CD14-positive monocyte (primary cell): ENCODE results near the gene SLC35D1. TPM values are rescaled to one million over a fixed set of nuclear protein-coding genes. Genes with fewer than 3 reads are reported as not detected.

Experiments
- DNase-seq, 3 donors: peaks; one replicate each; pipeline ENCODE4 v3.0.0-alpha.2; 2011 to 2022
- H2AFZ ChIP-seq: 2 replicates; pipeline ENCODE4 v1.6.0; 2012; ENCODE audit warnings: mild to moderate bottlenecking, low read depth, low read length, inconsistent platforms; ENCODE audit not compliant: insufficient read depth, poor library complexity, severe bottlenecking
- H3K27ac ChIP-seq, 2 donors: 1 replicate in 1 of 2; 2 replicates in 1 of 2; pipeline ENCODE4 v1.5.1; 2012 to 2013; ENCODE audit warnings: low read length in 2 of 2, control low read depth in 1 of 2, inconsistent platforms in 1 of 2, low read depth in 1 of 2, mild to moderate bottlenecking in 1 of 2
- H3K27me3 ChIP-seq, 2 donors: one replicate each; pipeline versions ENCODE4 v1.6.0 to v1.6.1; 2011 to 2013; ENCODE audit warnings: low read length in 2 of 2; ENCODE audit not compliant: control insufficient read depth in 2 of 2, insufficient read depth in 2 of 2
- H3K36me3 ChIP-seq, 2 donors: replicated peaks in 1 of 2; 1 replicate in 1 of 2; 2 replicates in 1 of 2; pipeline versions ENCODE4 v1.5.1 to v1.6.1; 2012 to 2013; ENCODE audit warnings: low read length in 2 of 2, control low read depth in 1 of 2, inconsistent platforms in 1 of 2, mild to moderate bottlenecking in 1 of 2; ENCODE audit not compliant: insufficient read depth in 2 of 2, control insufficient read depth in 1 of 2
- H3K4me1 ChIP-seq, 2 donors: 1 replicate in 1 of 2; 2 replicates in 1 of 2; pipeline versions ENCODE4 v1.5.1 to v1.6.1; 2012 to 2013; ENCODE audit warnings: low read length in 2 of 2, control low read depth in 1 of 2, inconsistent platforms in 1 of 2, mild to moderate bottlenecking in 1 of 2, moderate library complexity in 1 of 2; ENCODE audit not compliant: insufficient read depth in 2 of 2, control insufficient read depth in 1 of 2
- H3K4me2 ChIP-seq: replicated peaks from 2 replicates; pipeline ENCODE3; 2012; ENCODE audit warnings: low read length, moderate library complexity, mild to moderate bottlenecking; ENCODE audit not compliant: poor library complexity, severe bottlenecking; ENCODE audit errors: extremely low read depth
- H3K4me3 ChIP-seq, 3 experiments: fragments of 200-600 bp in 1 of 3; sonication (generic) in 1 of 3; replicated peaks in 1 of 3; 1 replicate in 2 of 3; 2 replicates in 1 of 3; pipeline ENCODE4 v1.5.1; 2011 to 2013; ENCODE audit warnings: low read length in 3 of 3, mild to moderate bottlenecking in 3 of 3, control low read depth in 2 of 3, low read depth in 2 of 3, inconsistent platforms in 1 of 3, moderate library complexity in 1 of 3
- H3K79me2 ChIP-seq: 2 replicates; pipeline ENCODE4 v1.6.0; 2012; ENCODE audit warnings: mild to moderate bottlenecking, control low read depth, inconsistent platforms, low read length, moderate library complexity; ENCODE audit not compliant: insufficient read depth
- H3K9ac ChIP-seq: 2 replicates; pipeline ENCODE4 v1.6.0; 2017; ENCODE audit warnings: low read length, mild to moderate bottlenecking; ENCODE audit not compliant: insufficient read depth, poor library complexity, severe bottlenecking
- H3K9me3 ChIP-seq, 2 donors: replicated peaks in 1 of 2; 1 replicate in 1 of 2; 2 replicates in 1 of 2; pipeline versions ENCODE4 v1.5.1 to v1.6.1; 2012 to 2013; ENCODE audit warnings: low read length in 2 of 2, control low read depth in 1 of 2; ENCODE audit not compliant: control insufficient read depth in 1 of 2, insufficient read depth in 1 of 2
- H4K20me1 ChIP-seq: 2 replicates; pipeline ENCODE4 v1.6.0; 2012; ENCODE audit warnings: mild to moderate bottlenecking, low read length, control low read depth, moderate library complexity; ENCODE audit not compliant: insufficient read depth
- H3K27ac Mint-ChIP-seq, 7 donors: one replicate each; pipeline ENCODE4 v1.8.0; 2020; ENCODE audit warnings: mild to moderate bottlenecking in 7 of 7, mixed read lengths in 7 of 7, moderate library complexity in 6 of 7, inconsistent platforms in 2 of 7
- H3K27me3 Mint-ChIP-seq, 3 donors: one replicate each; pipeline ENCODE4 v1.8.0; 2021 to 2022; ENCODE audit warnings: low read depth in 3 of 3, mild to moderate bottlenecking in 3 of 3, mixed read lengths in 3 of 3, moderate library complexity in 3 of 3, inconsistent platforms in 1 of 3
- H3K36me3 Mint-ChIP-seq, 2 donors: one replicate each; pipeline ENCODE4 v1.8.0; 2020; ENCODE audit warnings: mixed read lengths in 2 of 2, inconsistent platforms in 1 of 2, mild to moderate bottlenecking in 1 of 2
- H3K4me1 Mint-ChIP-seq: one replicate; pipeline ENCODE4 v1.8.0; 2020; ENCODE audit warnings: mild to moderate bottlenecking, mixed read lengths
- H3K4me3 Mint-ChIP-seq, 2 donors: one replicate each; pipeline ENCODE4 v1.8.0; 2020; ENCODE audit warnings: mild to moderate bottlenecking in 2 of 2, mixed read lengths in 2 of 2, moderate library complexity in 1 of 2
- H3K9me3 Mint-ChIP-seq, 7 donors: one replicate each; pipeline ENCODE4 v1.8.0; 2020 to 2022; ENCODE audit warnings: mixed read lengths in 7 of 7, mild to moderate bottlenecking in 6 of 7, moderate library complexity in 6 of 7, inconsistent platforms in 2 of 7
- WGBS: methylation state at CpG from one replicate; pipeline ENCODE4 v1.1.5; 2013; ENCODE audit warnings: missing lambda C conversion rate; ENCODE audit not compliant: insufficient coverage; 5-methylcytosine and 5-hydroxymethylcytosine counted together
- intact Hi-C, 2 donors: fragments of 100-400 bp; cut with micrococcal nuclease; formaldehyde crosslinking; loops; one replicate each; pipeline versions ENCODE4 v1.15.0 to v1.15.1; 2023
- polyA plus RNA-seq, 3 donors: library from polyadenylated mRNA; depleted of rRNA in 1 of 3; unstranded in 2 of 3; stranded (reverse) in 1 of 3; fragments of 300-500 nt in 2 of 3; fragments of >200 nt in 1 of 3; fragmentation: Illumina TruSeq in 2 of 3; gene quantifications; 1 replicate in 2 of 3; 2 replicates in 1 of 3; pipeline ENCODE4 v1.2.3, GENCODE V29; 2012 to 2021
- TF ChIP-seq, protein P1 (sequence below): fragments of 200-600 bp; IDR thresholded peaks from one replicate; pipeline ENCODE4 v1.8.0; 2022; ENCODE audit warnings: antibody characterized with exemption, mild to moderate bottlenecking

SLC35D1 gene
- polyA plus RNA-seq, 3 donors = 2.2 to 3.3 (median 2.7) TPM

DNA sequence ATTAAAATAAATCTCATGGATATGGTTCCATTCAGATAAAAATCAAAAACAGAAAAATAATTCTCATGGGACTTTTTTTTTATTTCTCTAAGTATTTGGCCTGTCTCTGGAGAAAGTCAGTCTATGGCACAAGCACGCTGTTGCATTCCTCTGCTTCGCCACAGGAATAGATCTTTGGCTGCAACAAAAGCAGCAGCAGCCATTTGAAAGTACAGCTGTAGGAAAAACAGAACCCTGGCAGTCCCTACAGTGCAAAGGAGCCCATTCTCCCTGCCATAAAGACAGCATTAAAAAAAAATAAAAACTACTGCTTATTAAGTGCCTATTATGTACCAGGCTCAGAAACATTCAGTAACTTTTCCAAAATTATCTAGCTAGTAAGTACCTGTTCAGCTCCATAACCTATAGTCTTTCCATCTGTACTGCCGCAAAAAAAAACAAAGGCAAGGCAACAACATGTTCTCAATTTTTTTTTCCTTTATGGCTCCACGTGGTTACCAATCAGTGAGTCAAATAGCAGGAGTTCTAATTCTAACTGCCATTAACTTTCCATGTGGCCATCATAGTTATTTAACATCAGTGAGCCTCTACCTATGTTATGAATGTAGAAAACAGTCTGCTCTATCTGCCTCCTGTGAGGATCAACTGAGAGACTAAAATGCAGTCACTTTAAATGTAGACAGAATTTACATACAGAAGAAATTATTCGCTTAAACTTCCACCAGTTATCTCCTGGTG, 22.7 kb downstream of the SLC35D1 start:
- no peak overlapping the region for H3K27ac Mint-ChIP-seq

DNA sequence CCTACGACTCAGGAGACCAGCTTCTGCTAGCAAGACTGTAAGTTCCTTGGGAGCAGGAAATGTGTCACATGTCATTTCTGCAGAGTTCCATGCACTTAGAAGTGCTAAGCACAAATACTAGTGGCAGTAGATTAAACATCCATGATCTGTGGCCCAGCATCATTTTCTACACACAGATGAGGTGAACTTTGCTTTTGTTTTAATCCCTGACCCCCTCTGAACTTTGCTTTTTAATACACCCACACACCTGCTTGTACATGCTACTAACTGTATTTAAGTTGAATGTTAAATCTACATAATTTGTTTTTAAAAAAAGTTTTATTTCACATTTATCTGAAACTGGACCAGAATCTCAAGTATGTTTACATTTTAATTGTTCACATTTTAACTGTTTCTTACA, 24.5 kb downstream of the SLC35D1 start:
- no peak overlapping the region for H3K4me3 Mint-ChIP-seq
- DNase-seq = no peak
- peaks cover 0 to 5% (median 2%) of the 10 kb centered on the region in 7 donors for H3K9me3 Mint-ChIP-seq
- H3K79me2 ChIP-seq = no peaks in the 10 kb centered on the region
- no peak overlapping the region for H3K9ac ChIP-seq
- H3K4me3 ChIP-seq = no peak overlapping the region
- peaks cover 22 to 36% of the 10 kb centered on the region in 2 donors for H3K36me3 Mint-ChIP-seq
- WGBS = 70% methylated on average over 1 of the region's 1 CpG
- H3K27ac ChIP-seq = no peak overlapping the region
- H3K36me3 ChIP-seq = peaks cover 2 to 20% of the 10 kb centered on the region in 2 donors
- no peak overlapping the region for H2AFZ ChIP-seq
- H3K4me1 ChIP-seq = no peaks in the 10 kb centered on the region
- H3K27me3 ChIP-seq = no peaks in the 10 kb centered on the region
- TF ChIP-seq, protein P1, sequence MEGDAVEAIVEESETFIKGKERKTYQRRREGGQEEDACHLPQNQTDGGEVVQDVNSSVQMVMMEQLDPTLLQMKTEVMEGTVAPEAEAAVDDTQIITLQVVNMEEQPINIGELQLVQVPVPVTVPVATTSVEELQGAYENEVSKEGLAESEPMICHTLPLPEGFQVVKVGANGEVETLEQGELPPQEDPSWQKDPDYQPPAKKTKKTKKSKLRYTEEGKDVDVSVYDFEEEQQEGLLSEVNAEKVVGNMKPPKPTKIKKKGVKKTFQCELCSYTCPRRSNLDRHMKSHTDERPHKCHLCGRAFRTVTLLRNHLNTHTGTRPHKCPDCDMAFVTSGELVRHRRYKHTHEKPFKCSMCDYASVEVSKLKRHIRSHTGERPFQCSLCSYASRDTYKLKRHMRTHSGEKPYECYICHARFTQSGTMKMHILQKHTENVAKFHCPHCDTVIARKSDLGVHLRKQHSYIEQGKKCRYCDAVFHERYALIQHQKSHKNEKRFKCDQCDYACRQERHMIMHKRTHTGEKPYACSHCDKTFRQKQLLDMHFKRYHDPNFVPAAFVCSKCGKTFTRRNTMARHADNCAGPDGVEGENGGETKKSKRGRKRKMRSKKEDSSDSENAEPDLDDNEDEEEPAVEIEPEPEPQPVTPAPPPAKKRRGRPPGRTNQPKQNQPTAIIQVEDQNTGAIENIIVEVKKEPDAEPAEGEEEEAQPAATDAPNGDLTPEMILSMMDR = no peak
- H3K4me1 Mint-ChIP-seq = no peaks in the 10 kb centered on the region
- no peaks in the 10 kb centered on the region for H4K20me1 ChIP-seq
- H3K9me3 ChIP-seq = no peaks in the 10 kb centered on the region
- no peak overlapping the region for H3K4me2 ChIP-seq
- no peak overlapping the region for H3K27ac Mint-ChIP-seq
- intact Hi-C loops = no loop called here
- no peaks in the 10 kb centered on the region for H3K27me3 Mint-ChIP-seq

More for the DNA sequence above, 22.7 kb downstream of the SLC35D1 start:
- H3K27me3 ChIP-seq = no peaks in the 10 kb centered on the region
- intact Hi-C loops = no loop called here
- no peak overlapping the region for H3K4me2 ChIP-seq
- H3K9me3 ChIP-seq = no peaks in the 10 kb centered on the region
- H3K79me2 ChIP-seq = no peaks in the 10 kb centered on the region
- no peak overlapping the region for H3K4me3 ChIP-seq
- Mint-ChIP-seq H3K36me3 (peaks cover 19 to 39% of the 10 kb centered on the region in 2 donors), H3K27me3 (no peaks in the 10 kb centered on the region), H3K4me1 (no peaks in the 10 kb centered on the region), H3K9me3 (peaks cover 0 to 9% (median 3%) of the 10 kb centered on the region in 7 donors), H3K4me3 (no peak overlapping the region)
- H4K20me1 ChIP-seq = no peaks in the 10 kb centered on the region
- TF ChIP-seq, protein P1 = no peak
- H2AFZ ChIP-seq = no peak overlapping the region
- DNase-seq = no peak
- H3K36me3 ChIP-seq = peaks cover 2 to 19% of the 10 kb centered on the region in 2 donors
- H3K4me1 ChIP-seq = no peaks in the 10 kb centered on the region
- 94% methylated on average over 2 of the region's 5 CpGs for WGBS
- no peak overlapping the region for H3K27ac ChIP-seq
- no peak overlapping the region for H3K9ac ChIP-seq
